D721Med (cell line): ENCODE data around the gene TRIM56.
"Not testable (repeated sequence)": the region's sequence is repeated elsewhere in the genome, so short reads cannot be mapped to it uniquely, and the experiment has no call there.

Source experiments
- DNase-seq: peaks from one replicate; pipeline ENCODE4 v3.0.0; 2011; ENCODE audit warnings: low spot score; ENCODE audit not compliant: insufficient read length
- FAIRE-seq: peaks from 2 replicates; lab custom pipeline; 2011; peaks lifted over from hg19 to GRCh38; lab: Jason Lieb, UNC
- TF ChIP-seq, protein P1 (sequence below): IDR thresholded peaks from 2 replicates; pipeline ENCODE4 v1.5.1; 2012; ENCODE audit warnings: mild to moderate bottlenecking, control low read depth; ENCODE audit not compliant: insufficient read depth; ENCODE audit errors: missing control alignments

TRIM56 gene

DNA sequence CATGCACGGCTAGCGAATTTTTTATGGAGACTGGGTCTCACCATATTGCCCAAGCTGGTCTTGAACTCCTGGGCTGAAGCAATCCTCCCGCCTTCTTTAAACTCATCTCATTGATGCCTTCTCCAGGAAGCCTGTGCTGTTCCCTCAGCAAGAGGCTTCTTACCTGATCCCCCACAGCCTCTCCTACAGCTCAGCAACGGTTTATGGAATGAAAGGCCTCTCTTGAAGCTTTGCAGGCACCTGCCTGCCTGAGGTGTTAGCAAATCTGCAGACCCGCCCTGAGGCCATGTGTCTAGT, 468 bp upstream of the TRIM56 start:
- no peak for FAIRE-seq
- TF ChIP-seq, protein P1, sequence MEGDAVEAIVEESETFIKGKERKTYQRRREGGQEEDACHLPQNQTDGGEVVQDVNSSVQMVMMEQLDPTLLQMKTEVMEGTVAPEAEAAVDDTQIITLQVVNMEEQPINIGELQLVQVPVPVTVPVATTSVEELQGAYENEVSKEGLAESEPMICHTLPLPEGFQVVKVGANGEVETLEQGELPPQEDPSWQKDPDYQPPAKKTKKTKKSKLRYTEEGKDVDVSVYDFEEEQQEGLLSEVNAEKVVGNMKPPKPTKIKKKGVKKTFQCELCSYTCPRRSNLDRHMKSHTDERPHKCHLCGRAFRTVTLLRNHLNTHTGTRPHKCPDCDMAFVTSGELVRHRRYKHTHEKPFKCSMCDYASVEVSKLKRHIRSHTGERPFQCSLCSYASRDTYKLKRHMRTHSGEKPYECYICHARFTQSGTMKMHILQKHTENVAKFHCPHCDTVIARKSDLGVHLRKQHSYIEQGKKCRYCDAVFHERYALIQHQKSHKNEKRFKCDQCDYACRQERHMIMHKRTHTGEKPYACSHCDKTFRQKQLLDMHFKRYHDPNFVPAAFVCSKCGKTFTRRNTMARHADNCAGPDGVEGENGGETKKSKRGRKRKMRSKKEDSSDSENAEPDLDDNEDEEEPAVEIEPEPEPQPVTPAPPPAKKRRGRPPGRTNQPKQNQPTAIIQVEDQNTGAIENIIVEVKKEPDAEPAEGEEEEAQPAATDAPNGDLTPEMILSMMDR, result no peak

DNA sequence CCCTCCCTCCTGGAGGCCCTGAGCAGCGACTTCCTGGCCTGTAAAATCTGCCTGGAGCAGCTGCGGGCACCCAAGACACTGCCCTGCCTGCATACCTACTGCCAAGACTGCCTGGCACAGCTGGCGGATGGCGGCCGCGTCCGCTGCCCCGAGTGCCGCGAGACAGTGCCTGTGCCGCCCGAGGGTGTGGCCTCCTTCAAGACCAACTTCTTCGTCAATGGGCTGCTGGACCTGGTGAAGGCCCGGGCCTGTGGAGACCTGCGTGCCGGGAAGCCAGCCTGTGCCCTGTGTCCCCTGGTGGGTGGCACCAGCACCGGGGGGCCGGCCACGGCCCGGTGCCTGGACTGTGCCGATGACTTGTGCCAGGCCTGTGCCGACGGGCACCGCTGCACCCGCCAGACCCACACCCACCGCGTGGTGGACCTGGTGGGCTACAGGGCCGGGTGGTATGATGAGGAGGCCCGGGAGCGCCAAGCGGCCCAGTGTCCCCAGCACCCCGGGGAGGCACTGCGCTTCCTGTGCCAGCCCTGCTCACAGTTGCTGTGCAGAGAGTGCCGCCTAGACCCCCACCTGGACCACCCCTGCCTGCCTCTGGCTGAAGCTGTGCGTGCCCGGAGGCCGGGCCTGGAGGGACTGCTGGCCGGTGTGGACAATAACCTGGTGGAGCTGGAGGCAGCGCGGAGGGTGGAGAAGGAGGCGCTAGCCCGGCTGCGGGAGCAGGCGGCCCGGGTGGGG, 2.2 kb downstream of the TRIM56 start:
- DNase-seq (no peak), FAIRE-seq (no peak)
- TF ChIP-seq, protein P1, result no peak

More for the DNA sequence above, 468 bp upstream of the TRIM56 start:
- DNase-seq, result no peak

DNA sequence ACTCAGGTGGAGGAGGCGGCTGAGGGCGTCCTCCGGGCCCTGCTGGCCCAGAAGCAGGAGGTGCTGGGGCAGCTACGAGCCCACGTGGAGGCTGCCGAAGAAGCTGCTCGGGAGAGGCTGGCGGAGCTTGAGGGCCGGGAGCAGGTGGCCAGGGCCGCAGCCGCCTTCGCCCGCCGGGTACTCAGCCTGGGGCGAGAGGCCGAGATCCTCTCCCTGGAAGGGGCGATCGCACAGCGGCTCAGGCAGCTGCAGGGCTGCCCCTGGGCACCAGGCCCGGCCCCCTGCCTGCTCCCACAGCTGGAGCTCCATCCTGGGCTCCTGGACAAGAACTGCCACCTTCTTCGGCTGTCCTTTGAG, 2.8 kb downstream of the TRIM56 start:
- DNase-seq, result no peak
- TF ChIP-seq, protein P1, result no peak
- FAIRE-seq, result no peak

DNA sequence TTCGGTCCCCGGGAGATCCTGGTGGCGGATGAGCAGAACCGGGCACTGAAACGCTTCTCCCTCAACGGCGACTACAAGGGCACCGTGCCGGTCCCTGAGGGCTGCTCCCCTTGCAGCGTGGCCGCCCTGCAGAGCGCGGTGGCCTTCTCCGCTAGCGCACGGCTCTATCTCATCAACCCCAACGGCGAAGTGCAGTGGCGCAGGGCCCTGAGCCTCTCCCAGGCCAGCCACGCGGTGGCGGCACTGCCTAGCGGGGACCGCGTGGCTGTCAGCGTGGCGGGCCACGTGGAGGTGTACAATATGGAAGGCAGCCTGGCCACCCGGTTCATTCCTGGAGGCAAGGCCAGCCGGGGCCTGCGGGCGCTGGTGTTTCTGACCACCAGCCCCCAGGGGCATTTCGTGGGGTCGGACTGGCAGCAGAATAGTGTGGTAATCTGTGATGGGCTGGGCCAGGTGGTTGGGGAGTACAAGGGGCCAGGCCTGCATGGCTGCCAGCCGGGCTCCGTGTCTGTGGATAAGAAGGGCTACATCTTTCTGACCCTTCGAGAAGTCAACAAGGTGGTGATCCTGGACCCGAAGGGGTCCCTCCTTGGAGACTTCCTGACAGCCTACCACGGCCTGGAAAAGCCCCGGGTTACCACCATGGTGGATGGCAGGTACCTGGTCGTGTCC, 3.7 kb downstream of the TRIM56 start:
- DNase-seq (no peak), FAIRE-seq (no peak)
- TF ChIP-seq, protein P1, result no peak

DNA sequence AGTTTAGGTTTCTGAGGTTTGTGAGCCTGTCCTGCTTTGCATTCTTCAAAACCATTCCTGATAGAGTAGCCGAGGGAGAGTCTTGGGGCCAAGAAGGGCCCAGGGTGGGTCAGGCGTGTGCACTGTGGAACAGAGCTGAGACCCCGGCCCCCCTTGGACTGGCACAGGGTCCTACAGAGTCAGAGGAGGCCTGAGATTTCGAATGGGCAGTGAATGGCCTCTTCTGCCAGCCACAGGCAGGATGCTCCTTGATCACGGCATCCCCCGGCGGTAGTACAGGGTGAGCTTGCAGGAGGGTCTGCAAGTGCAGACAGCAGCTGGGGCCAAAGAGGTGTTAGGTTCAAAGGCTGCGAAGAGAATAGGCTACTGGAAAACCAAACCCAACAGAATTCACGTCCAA, 4.6 kb downstream of the TRIM56 start:
- TF ChIP-seq, protein P1, result no peak
- no peak for FAIRE-seq
- no peak for DNase-seq

DNA sequence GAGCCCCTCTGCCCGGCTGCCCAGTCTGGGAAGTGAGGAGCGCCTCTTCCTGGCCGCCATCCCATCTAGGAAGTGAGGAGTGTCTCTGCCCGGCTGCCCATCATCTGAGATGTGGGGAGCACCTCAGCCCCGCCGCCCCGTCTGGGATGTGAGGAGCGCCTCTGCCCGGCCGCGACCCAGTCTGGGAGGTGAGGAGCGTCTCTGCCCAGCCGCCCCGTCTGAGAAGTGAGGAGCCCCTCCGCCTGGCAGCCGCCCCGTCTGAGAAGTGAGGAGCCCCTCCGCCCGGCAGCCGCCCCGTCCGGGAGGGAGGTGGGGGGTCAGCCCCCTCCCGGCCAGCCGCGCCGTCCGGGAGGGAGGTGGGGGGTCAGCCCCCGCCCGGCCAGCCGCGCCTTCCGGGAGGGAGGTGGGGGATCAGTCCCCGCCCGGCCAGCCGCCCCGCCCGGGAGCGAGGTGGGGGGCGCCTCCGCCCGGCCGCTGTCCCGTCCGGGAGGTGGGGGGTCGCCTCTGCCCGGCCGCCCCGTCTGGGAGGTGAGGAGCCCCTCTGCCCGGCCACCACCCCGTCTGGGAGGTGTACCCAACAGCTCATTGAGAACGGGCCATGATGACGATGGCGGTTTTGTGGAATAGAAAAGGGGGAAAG, 7.1 kb downstream of the TRIM56 start:
- not testable (repeated sequence) for DNase-seq, FAIRE-seq

DNA sequence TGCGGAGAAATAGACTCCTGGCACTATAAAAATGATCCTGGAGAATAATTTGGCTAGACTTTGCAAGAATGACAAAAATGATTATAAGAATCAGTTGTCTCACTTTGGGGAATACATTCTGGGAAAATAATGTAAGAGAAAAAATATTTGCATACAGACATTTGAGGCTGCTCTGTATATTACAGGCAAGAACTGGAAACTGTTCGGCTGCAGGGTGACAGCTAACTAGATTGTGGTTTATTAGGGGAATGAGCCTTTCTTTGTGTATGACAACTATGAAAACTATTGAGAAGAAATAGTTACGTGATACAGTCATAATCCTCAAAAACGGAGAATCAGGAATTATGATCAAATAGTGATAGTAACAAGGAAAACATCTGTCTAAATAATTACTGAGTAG, 8.6 kb downstream of the TRIM56 start:
- FAIRE-seq (no peak), DNase-seq (no peak)
- TF ChIP-seq, protein P1, result no peak
